IMR-90 (cell line): ENCODE data around the gene TRMT1. TPM values are rescaled to one million over a fixed set of nuclear protein-coding genes. Genes with fewer than 3 reads are reported as not detected.
"Not testable (repeated sequence)": the region's sequence is repeated elsewhere in the genome, so short reads cannot be mapped to it uniquely, and the experiment has no call there.

Source experiments
- ATAC-seq: fragments of 200-7000 bp; cut with Tn5 transposase; 2 replicates; pipeline ENCODE4 v1.9.1; 2020; ENCODE audit warnings: low read depth, mild to moderate bottlenecking, moderate library complexity
- BruUV-seq: library from RNA; stranded (reverse); fragments of 400-500 nt; replicated peaks from 2 replicates; lab custom pipeline; 2021; lab: Mats Ljungman, UMichigan
- CTCF ChIA-PET: fragments of 300-600 bp; formaldehyde crosslinking; extraction: SDS; loops from one replicate; lab custom pipeline; 2021; ENCODE audit warnings: antibody characterized with exemption; lab: Yijun Ruan, JAX
- POLR2A ChIA-PET: fragments of 300-600 bp; sonication (Branson Sonifier 250); formaldehyde crosslinking; loops from one replicate; lab custom pipeline; 2022; ENCODE audit warnings: antibody characterized with exemption; ENCODE audit not compliant: unreplicated experiment; lab: Charles Lee
- DNase-seq: peaks from one replicate; pipeline ENCODE4 v3.0.0; 2013
- H2AFZ ChIP-seq: replicated peaks from 2 replicates; pipeline ENCODE3; 2013; ENCODE audit warnings: low read length, mild to moderate bottlenecking; ENCODE audit not compliant: poor library complexity
- H2AK5ac ChIP-seq: 2 replicates; pipeline ENCODE4 v1.6.1; 2013; ENCODE audit warnings: low read depth, low read length, inconsistent platforms
- H2AK9ac ChIP-seq: replicated peaks from 2 replicates; pipeline ENCODE3; 2013; ENCODE audit warnings: mild to moderate bottlenecking, low read depth, low read length, moderate library complexity; ENCODE audit not compliant: poor library complexity
- H2BK120ac ChIP-seq: 2 replicates; pipeline ENCODE4 v1.6.1; 2013; ENCODE audit warnings: low read depth, low read length, inconsistent platforms
- H2BK15ac ChIP-seq: 3 replicates; pipeline ENCODE4 v1.6.1; 2013; ENCODE audit warnings: low read depth, low read length, inconsistent platforms
- H2BK20ac ChIP-seq: 2 replicates; pipeline ENCODE4 v1.6.1; 2013; ENCODE audit warnings: low read depth, mild to moderate bottlenecking, inconsistent platforms, low read length, moderate library complexity
- H2BK5ac ChIP-seq: 2 replicates; pipeline ENCODE4 v1.6.1; 2013; ENCODE audit warnings: mild to moderate bottlenecking, low read depth, low read length, inconsistent platforms; ENCODE audit not compliant: poor library complexity, severe bottlenecking
- H3K14ac ChIP-seq: replicated peaks from 2 replicates; pipeline ENCODE4 v1.6.1; 2013; ENCODE audit warnings: low read depth, low read length, inconsistent platforms
- H3K18ac ChIP-seq: 2 replicates; pipeline ENCODE4 v1.6.1; 2013; ENCODE audit warnings: low read depth, low read length, control low read depth
- H3K23ac ChIP-seq: 2 replicates; pipeline ENCODE4 v1.6.1; 2013; ENCODE audit warnings: low read depth, low read length, inconsistent platforms
- H3K27ac ChIP-seq: 2 replicates; pipeline ENCODE4 v1.5.1; 2013; ENCODE audit warnings: mild to moderate bottlenecking, control low read depth, low read length; ENCODE audit not compliant: insufficient read depth
- H3K27me3 ChIP-seq: 2 replicates; pipeline ENCODE4 v1.6.1; 2013; ENCODE audit warnings: low read length; ENCODE audit not compliant: control insufficient read depth, insufficient read depth
- H3K36me3 ChIP-seq: 2 replicates; pipeline ENCODE4 v1.6.1; 2013; ENCODE audit warnings: low read length, mixed read lengths; ENCODE audit not compliant: control insufficient read depth, insufficient read depth
- H3K4ac ChIP-seq: 2 replicates; pipeline ENCODE4 v1.6.1; 2013; ENCODE audit warnings: low read depth, low read length, inconsistent platforms
- H3K4me1 ChIP-seq: 2 replicates; pipeline ENCODE4 v1.6.1; 2013; ENCODE audit warnings: low read length, mixed read lengths; ENCODE audit not compliant: control insufficient read depth, insufficient read depth
- H3K4me2 ChIP-seq: 2 replicates; pipeline ENCODE4 v1.6.1; 2013; ENCODE audit warnings: low read depth, mild to moderate bottlenecking, control low read depth, low read length, moderate library complexity
- H3K4me3 ChIP-seq: 2 replicates; pipeline ENCODE4 v1.5.1; 2013; ENCODE audit warnings: low read depth, mild to moderate bottlenecking, control low read depth, low read length, moderate library complexity; ENCODE audit not compliant: insufficient read depth
- H3K56ac ChIP-seq: 2 replicates; pipeline ENCODE4 v1.6.1; 2013; ENCODE audit warnings: low read length, inconsistent platforms; ENCODE audit not compliant: insufficient read depth; ENCODE audit errors: extremely low read depth
- H3K79me1 ChIP-seq, 2 experiments: 2 replicates each; pipeline ENCODE4 v1.6.1; 2013; ENCODE audit warnings: low read length in 2 of 2, inconsistent platforms in 1 of 2, low read depth in 1 of 2
- H3K9ac ChIP-seq: 2 replicates; pipeline ENCODE4 v1.6.1; 2013; ENCODE audit warnings: low read depth, low read length, control low read depth
- H3K9me1 ChIP-seq: 2 replicates; pipeline ENCODE4 v1.6.1; 2013; ENCODE audit warnings: low read length, inconsistent platforms; ENCODE audit not compliant: insufficient read depth
- H3K9me3 ChIP-seq: 2 replicates; pipeline ENCODE4 v1.6.1; 2013; ENCODE audit warnings: low read length; ENCODE audit not compliant: control insufficient read depth, insufficient read depth
- H4K20me1 ChIP-seq: 2 replicates; pipeline ENCODE4 v1.6.1; 2013; ENCODE audit warnings: low read length, inconsistent platforms; ENCODE audit not compliant: insufficient read depth
- H4K5ac ChIP-seq: 2 replicates; pipeline ENCODE4 v1.6.1; 2013; ENCODE audit warnings: mild to moderate bottlenecking, low read depth, low read length, control low read depth
- H4K8ac ChIP-seq, 2 experiments: 2 replicates each; pipeline ENCODE4 v1.6.1; 2013; ENCODE audit warnings: low read depth in 2 of 2, low read length in 2 of 2, control low read depth in 1 of 2, inconsistent platforms in 1 of 2
- H4K91ac ChIP-seq: 2 replicates; pipeline ENCODE4 v1.6.1; 2013; ENCODE audit warnings: low read depth, low read length, inconsistent platforms; ENCODE audit not compliant: insufficient read depth
- WGBS, 2 experiments: methylation state at CpG; one replicate each; pipeline versions ENCODE4 v1.1.5 to v1.1.7; 2013; ENCODE audit warnings: missing lambda C conversion rate in 2 of 2; ENCODE audit not compliant: insufficient read length in 1 of 2; ENCODE audit errors: extremely low coverage in 2 of 2; 5-methylcytosine and 5-hydroxymethylcytosine counted together
- dilution Hi-C: fragments of 300-500 bp; cut with HindIII; formaldehyde crosslinking; loops from one replicate; pipeline ENCODE4 v1.14.3; 2018; ENCODE audit warnings: low sequenced_read_pairs; ENCODE audit not compliant: unreplicated experiment
- in situ Hi-C: fragments of 300-500 bp; cut with MboI; formaldehyde crosslinking; loops from 3 replicates; pipeline ENCODE4 v1.14.3; 2019; ENCODE audit warnings: low sequenced_read_pairs, inconsistent platforms, mixed read lengths
- intact Hi-C: fragments of 100-400 bp; cut with micrococcal nuclease; formaldehyde crosslinking; loops from 2 replicates; pipeline ENCODE4 v1.10.0; 2022
- polyA plus RNA-seq, 3 experiments: library from polyadenylated mRNA; depleted of rRNA; stranded (reverse); fragments of >200 nt; gene quantifications; 2 replicates each; pipeline ENCODE4 v1.2.3, GENCODE V29; 2012; ENCODE audit warnings: low replicate concordance in 1 of 3
- total RNA-seq: library from RNA; depleted of rRNA; stranded (reverse); fragments of >200 nt; gene quantifications from 2 replicates; pipeline ENCODE4 v1.2.3, GENCODE V29; 2012

Gene TRMT1
- total and polyA plus RNA-seq, 2 of the 4 experiments (the other 2 are of a cell fraction): 28.3 to 56.0 TPM

DNA sequence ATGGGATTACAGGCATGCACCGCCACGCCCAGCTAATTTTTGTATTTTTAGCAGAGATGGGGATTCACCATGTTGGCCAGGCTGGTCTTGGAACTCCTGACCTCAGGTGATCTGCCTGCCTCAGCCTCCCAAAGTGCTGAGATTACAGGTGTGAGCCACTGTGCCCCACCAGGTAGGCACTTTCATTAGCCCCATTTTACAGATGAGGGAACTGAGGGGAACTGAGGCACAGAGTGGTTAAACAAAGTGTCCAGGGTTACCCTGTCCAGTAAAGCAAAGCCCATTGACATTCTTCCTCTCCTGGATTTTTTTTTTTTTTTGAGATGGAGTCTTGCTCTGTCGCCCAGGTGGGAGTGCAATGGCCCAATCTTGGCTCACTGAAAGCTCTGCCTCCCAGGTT, 49.6 kb upstream of the TRMT1 start:
- intact Hi-C loops, H3K56ac ChIP-seq, H4K5ac ChIP-seq, H3K9ac ChIP-seq, H3K9me1 ChIP-seq, ATAC-seq, in situ Hi-C loops, H3K4me3 ChIP-seq, H3K36me3 ChIP-seq, BruUV-seq, H3K27me3 ChIP-seq, H3K9me3 ChIP-seq, DNase-seq, dilution Hi-C loops, H4K20me1 ChIP-seq, H3K18ac ChIP-seq, H3K27ac ChIP-seq, H2AK9ac ChIP-seq, H3K23ac ChIP-seq, H2BK5ac ChIP-seq, CTCF ChIA-PET, H3K4me2 ChIP-seq, POLR2A ChIA-PET, H2AFZ ChIP-seq: not testable (repeated sequence)
- H4K8ac ChIP-seq: peak overlapping the region in 1 of 2 experiments; percentile 31; a peak in 1 of 4 replicates
- peak overlapping the region; percentile 47; the same call in 1 of the 2 replicates for H3K14ac ChIP-seq
- no CpG with 5 or more reads among the region's 3 CpGs for WGBS, 2 experiments
- peak overlapping the region; percentile 72; the same call in 1 of the 2 replicates for H4K91ac ChIP-seq
- H3K79me1 ChIP-seq: peaks cover 0 to 56% of the 10 kb centered on the region in 2 experiments; a peak in 2 of 4 replicates
- H3K4ac ChIP-seq: peak overlapping the region; percentile 99
- peak overlapping the region; percentile 86 for H2BK120ac ChIP-seq
- peak overlapping the region; percentile 95 for H2BK20ac ChIP-seq
- H2BK15ac ChIP-seq: peak overlapping the region; percentile 83
- peaks cover 31% of the 10 kb centered on the region for H3K4me1 ChIP-seq
- peak overlapping the region; percentile 96 for H2AK5ac ChIP-seq
